A673 (cell line): ENCODE data around the gene PADI6. TPM values are rescaled to one million over a fixed set of nuclear protein-coding genes. Genes with fewer than 3 reads are reported as not detected.

Source experiments
- BruUV-seq: library from RNA; stranded (reverse); fragments of 400-500 nt; replicated peaks from 2 replicates; lab custom pipeline; 2021; lab: Mats Ljungman, UMichigan
- CTCF ChIA-PET: fragments of 300-600 bp; sonication (Branson Sonifier 250); formaldehyde crosslinking; loops from one replicate; lab custom pipeline; 2022; ENCODE audit warnings: antibody characterized with exemption; lab: Charles Lee
- POLR2A ChIA-PET: fragments of 300-600 bp; sonication (Branson Sonifier 250); formaldehyde crosslinking; loops from one replicate; lab custom pipeline; 2022; ENCODE audit warnings: antibody characterized with exemption; ENCODE audit not compliant: low non-redundant PET; lab: Charles Lee
- DNase-seq: peaks from one replicate; pipeline ENCODE4 v3.0.0-alpha.2; 2015; ENCODE audit warnings: low spot score
- H3K27ac ChIP-seq: fragments of 200-600 bp; sonication (generic); 2 replicates; pipeline ENCODE4 v1.5.1; 2016; ENCODE audit warnings: mixed run types, low read depth, mild to moderate bottlenecking, mixed read lengths, antibody characterized with exemption, low read length; ENCODE audit not compliant: poor library complexity, severe bottlenecking
- H3K27me3 ChIP-seq: fragments of 200-600 bp; sonication (generic); replicated peaks from 2 replicates; pipeline ENCODE4 v1.6.1; 2017; ENCODE audit warnings: mixed run types, low read depth, mild to moderate bottlenecking, mixed read lengths, antibody characterized with exemption, low read length; ENCODE audit not compliant: insufficient read depth, poor library complexity
- H3K36me3 ChIP-seq: fragments of 200-600 bp; sonication (generic); 2 replicates; pipeline ENCODE4 v1.6.1; 2016; ENCODE audit warnings: mixed run types, mild to moderate bottlenecking, mixed read lengths, antibody characterized with exemption, low read length; ENCODE audit not compliant: insufficient read depth, poor library complexity, severe bottlenecking
- H3K4me1 ChIP-seq: fragments of 200-600 bp; sonication (generic); 2 replicates; pipeline ENCODE4 v1.6.1; 2017; ENCODE audit warnings: mixed run types, mild to moderate bottlenecking, mixed read lengths, antibody characterized with exemption, low read length; ENCODE audit not compliant: insufficient read depth, poor library complexity, severe bottlenecking
- H3K4me3 ChIP-seq: fragments of 200-600 bp; sonication (generic); 2 replicates; pipeline ENCODE4 v1.5.1; 2016; ENCODE audit warnings: low read depth, mixed run types, mild to moderate bottlenecking, mixed read lengths, low read length; ENCODE audit not compliant: poor library complexity, severe bottlenecking
- H3K9me3 ChIP-seq: fragments of 200-600 bp; sonication (generic); 2 replicates; pipeline ENCODE4 v1.6.1; 2016; ENCODE audit warnings: mixed run types, low read depth, mild to moderate bottlenecking, mixed read lengths, antibody characterized with exemption, low read length; ENCODE audit not compliant: poor library complexity, severe bottlenecking
- EZH2 ChIP-seq: fragments of 200-600 bp; sonication (generic); IDR thresholded peaks from 2 replicates; pipeline ENCODE4 v1.6.1; 2017; ENCODE audit warnings: borderline replicate concordance, low read depth, mild to moderate bottlenecking, mixed read lengths, antibody characterized with exemption, low read length; ENCODE audit not compliant: poor library complexity, severe bottlenecking
- intact Hi-C: fragments of 100-400 bp; cut with micrococcal nuclease; formaldehyde crosslinking; loops from one replicate; pipeline ENCODE4 v1.10.0; 2022; ENCODE audit not compliant: unreplicated experiment
- total RNA-seq: library from RNA; stranded (reverse); gene quantifications from 2 replicates; pipeline ENCODE4 v1.2.3, GENCODE V29; 2021
- TF ChIP-seq, protein P1 (sequence below): fragments of 300-800, 200-600 bp; sonication (generic); conservative IDR thresholded peaks from 2 replicates; pipeline ENCODE4 v1.5.1; 2017; ENCODE audit warnings: low read depth, mild to moderate bottlenecking, antibody characterized with exemption, low read length, moderate library complexity, mixed read lengths

The PADI6 gene
- total RNA-seq, 1 experiment from 2014 or later, result not detected

DNA sequence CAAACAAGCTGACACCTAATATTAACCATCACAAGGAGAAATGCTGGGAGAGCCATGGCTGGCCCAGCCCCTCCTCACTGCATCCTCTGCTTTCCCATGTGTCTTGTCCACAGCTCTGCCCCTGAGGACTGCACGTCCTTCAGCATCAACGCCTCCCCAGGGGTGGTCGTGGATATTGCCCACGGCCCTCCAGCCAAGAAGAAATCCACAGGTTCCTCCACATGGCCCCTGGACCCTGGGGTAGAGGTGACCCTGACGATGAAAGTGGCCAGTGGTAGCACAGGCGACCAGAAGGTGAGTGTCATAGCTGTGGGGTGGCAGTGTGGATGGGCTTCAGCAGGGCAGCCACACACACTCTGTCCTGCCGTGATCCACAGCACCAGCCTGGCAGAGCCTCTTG, 41.1 kb upstream of the PADI6 start:
- H3K27me3 ChIP-seq, result no peaks in the 10 kb centered on the region
- no peak overlapping the region for H3K27ac ChIP-seq
- no peaks in the 10 kb centered on the region for H3K9me3 ChIP-seq
- ChIA-PET CTCF (no interaction called here), POLR2A (no interaction called here)
- no peak overlapping the region for H3K4me3 ChIP-seq
- no TSS peak for BruUV-seq
- intact Hi-C loops, result no loop called here
- no peak for DNase-seq
- TF ChIP-seq EZH2, result no peak
- TF ChIP-seq, protein P1, sequence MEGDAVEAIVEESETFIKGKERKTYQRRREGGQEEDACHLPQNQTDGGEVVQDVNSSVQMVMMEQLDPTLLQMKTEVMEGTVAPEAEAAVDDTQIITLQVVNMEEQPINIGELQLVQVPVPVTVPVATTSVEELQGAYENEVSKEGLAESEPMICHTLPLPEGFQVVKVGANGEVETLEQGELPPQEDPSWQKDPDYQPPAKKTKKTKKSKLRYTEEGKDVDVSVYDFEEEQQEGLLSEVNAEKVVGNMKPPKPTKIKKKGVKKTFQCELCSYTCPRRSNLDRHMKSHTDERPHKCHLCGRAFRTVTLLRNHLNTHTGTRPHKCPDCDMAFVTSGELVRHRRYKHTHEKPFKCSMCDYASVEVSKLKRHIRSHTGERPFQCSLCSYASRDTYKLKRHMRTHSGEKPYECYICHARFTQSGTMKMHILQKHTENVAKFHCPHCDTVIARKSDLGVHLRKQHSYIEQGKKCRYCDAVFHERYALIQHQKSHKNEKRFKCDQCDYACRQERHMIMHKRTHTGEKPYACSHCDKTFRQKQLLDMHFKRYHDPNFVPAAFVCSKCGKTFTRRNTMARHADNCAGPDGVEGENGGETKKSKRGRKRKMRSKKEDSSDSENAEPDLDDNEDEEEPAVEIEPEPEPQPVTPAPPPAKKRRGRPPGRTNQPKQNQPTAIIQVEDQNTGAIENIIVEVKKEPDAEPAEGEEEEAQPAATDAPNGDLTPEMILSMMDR, result no peak
- no peaks in the 10 kb centered on the region for H3K36me3 ChIP-seq
- no peaks in the 10 kb centered on the region for H3K4me1 ChIP-seq

GRCh38 chr1:17333081-17333480, 38.9 kb upstream of the PADI6 start:
- ChIA-PET CTCF (interaction anchor here (1.5 kb wide), 1 partner anchor 207 kb away, joined by 4 read pairs; no protein-coding TSS in a partner anchor), POLR2A (no interaction called here)
- no peak for TF ChIP-seq EZH2
- TF ChIP-seq, protein P1, result no peak
- Histone ChIP-seq H3K9me3 (no peaks in the 10 kb centered on the region), H3K4me1 (no peaks in the 10 kb centered on the region), H3K27ac (no peak overlapping the region), H3K36me3 (no peaks in the 10 kb centered on the region), H3K4me3 (no peak overlapping the region), H3K27me3 (no peaks in the 10 kb centered on the region)
- DNase-seq, result no peak
- BruUV-seq, result no TSS peak
- intact Hi-C loops, result no loop called here

DNA sequence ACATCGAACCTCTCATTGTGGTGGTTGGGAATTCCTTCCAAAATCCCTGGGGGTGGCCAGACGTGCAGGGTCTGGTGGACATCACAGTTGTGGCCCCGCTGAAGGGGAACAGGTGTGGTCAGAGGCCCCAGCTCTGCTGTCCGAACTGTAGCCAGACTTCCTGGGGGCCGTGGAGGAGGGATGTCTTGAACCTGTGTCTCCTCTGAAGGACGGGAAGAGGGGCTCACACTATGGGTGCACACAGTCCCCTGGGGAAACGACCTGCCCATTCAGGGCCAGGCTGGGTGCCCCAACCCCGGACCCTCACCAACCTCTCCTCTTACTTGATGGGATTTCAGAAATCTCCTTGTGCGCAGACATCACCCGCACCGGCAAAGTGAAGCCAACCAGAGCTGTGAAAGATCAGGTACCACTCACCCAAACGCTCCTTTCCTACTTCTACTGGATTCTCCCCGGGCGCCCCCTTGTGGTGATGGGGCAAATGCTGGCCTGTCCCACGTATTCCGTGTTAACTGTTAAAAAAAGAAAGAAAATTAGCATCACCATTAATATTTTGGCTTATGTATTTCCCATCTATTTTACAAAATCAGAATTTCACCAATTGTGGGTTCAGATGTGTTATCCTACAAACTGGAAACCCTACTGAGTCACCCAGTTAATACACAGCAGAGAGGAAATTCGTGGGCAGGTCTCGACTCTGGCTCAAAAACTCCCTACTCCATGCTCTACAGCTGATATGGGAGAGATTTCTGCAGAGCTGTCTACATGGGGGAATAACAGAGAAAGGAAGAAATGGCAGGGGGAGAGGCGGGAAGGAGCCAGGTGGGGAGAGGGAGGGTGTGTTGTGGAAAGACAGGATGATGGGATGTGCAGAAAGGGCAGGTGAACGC, 35.9 kb upstream of the PADI6 start:
- CTCF ChIA-PET, result interaction anchor here (0.6 to 1.7 kb wide), 3 partner anchors 210 to 1186 kb away, joined by 4 to 6 read pairs (median 4); no protein-coding TSS in a partner anchor
- intact Hi-C loops, result loop anchor here (2.0 kb wide), 2 partner anchors 211 to 277 kb away; no protein-coding TSS in a partner anchor
- Histone ChIP-seq H3K27ac (no peak overlapping the region), H3K36me3 (no peaks in the 10 kb centered on the region), H3K4me1 (no peaks in the 10 kb centered on the region), H3K27me3 (no peaks in the 10 kb centered on the region), H3K4me3 (no peak overlapping the region), H3K9me3 (no peaks in the 10 kb centered on the region)
- POLR2A ChIA-PET, result no interaction called here
- no TSS peak for BruUV-seq
- no peak for TF ChIP-seq EZH2
- TF ChIP-seq, protein P1, result peak; percentile 97
- DNase-seq, result peak; percentile 82
